Measurements from ENCODE around the gene SSNA1.
A peak's percentile ranks its signal among the peaks of the same experiment; 100 is the strongest.

Gene SSNA1

DNA sequence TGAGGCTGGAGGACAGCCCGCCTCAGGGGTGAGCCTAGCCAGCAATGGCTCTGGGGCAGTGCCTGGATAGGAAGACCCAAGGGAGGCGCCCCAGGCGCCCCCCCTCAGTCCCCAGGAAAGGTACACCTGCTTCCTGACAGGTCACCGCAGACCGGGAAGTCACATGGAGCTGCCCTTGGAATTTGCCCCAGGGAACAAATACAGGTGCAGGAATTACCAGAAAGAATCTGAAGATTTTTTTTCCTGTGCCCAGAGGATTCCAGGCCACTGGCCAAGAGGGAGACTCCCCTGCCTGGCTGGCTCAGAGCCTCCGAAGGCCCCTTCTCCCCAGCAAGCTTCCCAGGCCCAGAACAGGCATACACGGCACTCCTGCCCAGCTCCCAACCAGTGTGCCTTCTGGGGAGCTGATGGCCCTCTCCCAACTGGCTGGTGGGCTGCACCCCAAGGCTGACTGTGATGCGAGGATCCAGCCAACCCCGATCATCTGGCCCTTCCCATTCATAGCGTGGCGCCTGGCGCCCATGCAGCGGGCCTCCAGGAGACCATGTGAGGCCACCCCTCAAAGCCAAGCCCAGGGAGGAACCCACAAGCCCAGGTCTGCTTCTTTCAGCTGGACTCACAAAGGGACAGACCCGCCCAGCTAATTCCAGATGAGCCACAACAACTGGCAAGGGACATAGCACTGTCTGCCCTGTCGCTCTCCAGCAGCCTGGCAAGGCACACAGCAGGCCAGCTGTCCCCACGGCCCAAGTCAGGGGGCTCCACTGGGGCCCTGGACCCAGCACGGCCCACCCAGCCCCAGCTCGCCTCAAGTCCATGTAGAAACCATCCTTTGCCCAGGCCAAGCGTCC is 9.8 kb downstream of the SSNA1 start:
- H3K4me1 Mint-ChIP-seq, result peaks cover 14% of the 10 kb centered on the region
- peak overlapping the region; percentile 23 for H3K4me3 Mint-ChIP-seq
- no peak overlapping the region for H3K27ac Mint-ChIP-seq
- H3K9me3 Mint-ChIP-seq, result no peaks in the 10 kb centered on the region
- H3K27me3 Mint-ChIP-seq, result no peaks in the 10 kb centered on the region
- H3K36me3 Mint-ChIP-seq, result no peaks in the 10 kb centered on the region

DNA sequence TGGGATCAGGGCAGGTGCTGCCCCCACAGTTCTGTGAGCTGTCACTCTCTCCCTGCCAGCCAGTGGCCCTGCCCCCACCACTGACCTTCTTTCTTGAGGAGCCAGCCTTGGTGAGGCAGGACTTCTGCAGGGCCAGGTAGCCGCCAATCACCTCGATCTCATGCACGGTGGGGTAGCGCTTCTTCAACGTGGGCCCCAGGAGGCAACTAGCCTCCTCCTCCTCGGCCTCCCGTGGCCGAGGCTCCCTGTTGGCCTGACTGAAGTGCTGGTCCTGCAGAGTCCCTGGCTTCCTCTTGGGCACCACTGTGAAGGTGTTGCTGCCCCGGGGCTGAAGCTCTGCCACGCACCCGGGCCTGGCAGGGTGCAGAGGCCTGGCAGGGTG is 10.4 kb downstream of the SSNA1 start:
- H3K4me1 Mint-ChIP-seq, result peaks cover 15% of the 10 kb centered on the region
- H3K36me3 Mint-ChIP-seq, result no peaks in the 10 kb centered on the region
- H3K4me3 Mint-ChIP-seq, result no peak overlapping the region
- H3K9me3 Mint-ChIP-seq, result no peaks in the 10 kb centered on the region
- no peaks in the 10 kb centered on the region for H3K27me3 Mint-ChIP-seq
- no peak overlapping the region for H3K27ac Mint-ChIP-seq

DNA sequence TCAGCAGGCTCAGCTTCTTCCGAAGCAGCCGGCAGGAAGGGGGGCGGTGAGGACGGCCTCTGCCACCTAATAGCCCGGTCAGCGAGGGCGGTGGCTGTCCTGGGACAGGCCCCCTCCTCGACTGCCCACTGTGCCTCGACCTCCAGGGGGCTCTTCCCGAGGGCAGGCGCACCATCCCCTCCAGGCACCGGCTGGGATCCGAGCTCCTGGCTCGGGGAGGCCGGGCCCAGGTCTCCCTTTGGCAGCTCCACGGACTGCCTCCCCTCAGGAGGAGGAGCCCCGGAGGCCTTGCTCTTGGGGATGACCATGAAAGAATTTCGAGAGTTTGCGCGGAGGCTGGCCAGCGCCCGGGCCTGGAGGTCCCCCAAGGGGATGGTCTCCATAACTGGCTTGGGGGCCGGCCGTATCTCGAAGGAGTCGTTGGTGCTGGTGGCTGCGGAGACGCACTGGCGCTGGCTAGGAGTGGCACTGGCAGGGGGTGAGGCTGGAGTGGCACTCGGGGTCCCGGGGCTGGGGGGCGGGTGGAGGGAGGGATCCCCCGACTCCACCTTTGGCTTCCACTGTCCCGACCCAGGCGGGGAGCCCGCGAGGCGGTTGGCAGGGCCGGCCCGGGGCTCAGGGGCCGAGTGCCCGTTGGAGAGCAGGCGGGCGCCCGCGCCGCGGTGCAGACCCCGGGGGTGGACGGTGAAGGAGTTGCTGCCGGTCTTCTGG is 11.1 kb downstream of the SSNA1 start:
- no peaks in the 10 kb centered on the region for H3K27me3 Mint-ChIP-seq
- no peak overlapping the region for H3K27ac Mint-ChIP-seq
- peaks cover 21% of the 10 kb centered on the region for H3K4me1 Mint-ChIP-seq
- no peaks in the 10 kb centered on the region for H3K9me3 Mint-ChIP-seq
- peak overlapping the region; percentile 83 for H3K4me3 Mint-ChIP-seq
- no peaks in the 10 kb centered on the region for H3K36me3 Mint-ChIP-seq

DNA sequence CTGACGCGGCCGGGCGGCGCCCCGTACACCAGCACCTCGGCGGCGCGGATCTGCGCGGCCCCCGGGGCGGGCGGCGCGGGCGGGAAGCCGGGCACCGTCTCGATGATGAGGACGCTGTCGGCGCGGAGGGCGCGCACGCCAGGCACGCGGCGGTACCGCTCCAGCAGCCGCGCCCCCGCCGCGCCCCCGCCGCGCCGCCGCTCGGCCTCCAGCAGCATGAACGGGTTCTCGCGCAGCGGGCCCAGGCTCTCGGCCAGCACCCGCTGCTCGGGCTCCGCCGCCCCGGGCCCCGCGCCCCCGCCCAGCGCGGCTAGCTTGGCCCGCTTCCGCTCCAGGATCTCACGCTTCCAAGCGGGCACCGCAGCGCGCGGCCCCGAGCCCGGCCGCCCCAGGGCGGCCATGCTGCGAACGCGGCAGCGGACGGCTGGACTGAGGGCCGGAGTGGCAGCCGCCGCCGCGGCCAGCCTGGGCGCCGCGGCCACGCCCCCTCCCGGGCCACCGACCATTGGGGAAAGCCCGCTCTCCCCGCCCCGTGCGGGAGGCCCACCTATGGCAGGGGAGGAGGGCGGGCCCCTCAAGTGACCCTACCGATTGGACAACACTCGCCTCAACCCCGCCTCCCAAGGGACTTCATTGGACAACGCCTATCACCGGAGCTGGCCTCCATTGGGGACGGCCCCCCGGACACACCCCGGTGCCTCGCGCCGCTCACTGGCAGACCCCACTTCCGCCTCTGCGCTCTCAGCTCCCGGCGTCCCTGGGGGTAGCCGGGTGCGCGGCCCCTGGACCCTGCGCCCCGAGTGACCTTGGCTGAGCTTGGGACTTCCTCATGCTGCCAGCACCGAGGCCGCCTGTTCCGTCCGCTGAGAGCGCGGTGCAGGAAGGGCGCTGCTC is 12.1 kb downstream of the SSNA1 start, which contains the start of gene TPRN:
Gene TPRN (minus strand): TSS at position 431 of the 894 bp plus-strand sequence. CDS start 30 bp downstream, at position 401.
- H3K27me3 Mint-ChIP-seq, result no peaks in the 10 kb centered on the region
- peak within 1 kb of the TSS; percentile 62 for H3K27ac Mint-ChIP-seq
- no peaks in the 10 kb centered on the region for H3K9me3 Mint-ChIP-seq
- H3K4me1 Mint-ChIP-seq, result peaks cover 22% of the 10 kb centered on the region
- H3K36me3 Mint-ChIP-seq, result no peaks in the 10 kb centered on the region
- H3K4me3 Mint-ChIP-seq, result peak within 1 kb of the TSS; percentile 83

DNA sequence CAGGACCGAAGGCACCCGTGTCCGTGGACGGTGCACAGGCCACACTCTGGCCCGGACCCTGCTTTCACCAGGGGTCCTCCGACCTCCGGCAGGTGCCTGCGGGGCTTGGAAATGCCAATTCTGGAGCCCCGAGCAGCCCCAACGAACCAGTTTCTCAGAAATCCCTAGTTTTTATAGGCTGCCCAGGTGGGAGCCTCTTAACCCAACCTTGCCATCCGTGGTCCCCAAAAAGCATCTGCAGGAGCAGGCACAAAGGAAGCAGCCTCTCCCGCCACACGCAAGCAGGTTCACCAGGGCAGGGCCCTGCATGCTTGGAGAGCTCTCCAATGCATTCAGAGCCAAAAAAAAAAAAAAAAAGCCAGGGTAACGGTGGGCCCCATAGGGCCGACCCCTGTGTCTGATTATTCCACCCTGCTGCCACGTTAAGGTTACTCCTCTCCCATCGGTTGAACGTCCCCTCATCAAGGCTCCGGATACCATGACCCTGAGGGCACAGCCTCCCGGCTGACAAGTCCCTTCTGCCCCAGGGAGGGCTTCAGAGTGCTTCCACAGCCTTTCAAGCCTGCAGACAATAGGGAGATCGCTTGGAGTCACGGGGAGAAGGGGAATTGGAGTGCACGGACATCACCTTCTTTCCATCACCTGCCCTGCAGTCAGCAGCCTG is 12.9 kb downstream of the SSNA1 start:
- H3K27me3 Mint-ChIP-seq, result no peaks in the 10 kb centered on the region
- no peaks in the 10 kb centered on the region for H3K36me3 Mint-ChIP-seq
- peak overlapping the region; percentile 83 for H3K4me3 Mint-ChIP-seq
- no peaks in the 10 kb centered on the region for H3K9me3 Mint-ChIP-seq
- H3K27ac Mint-ChIP-seq, result peak overlapping the region; percentile 62
- H3K4me1 Mint-ChIP-seq, result peaks cover 23% of the 10 kb centered on the region

DNA sequence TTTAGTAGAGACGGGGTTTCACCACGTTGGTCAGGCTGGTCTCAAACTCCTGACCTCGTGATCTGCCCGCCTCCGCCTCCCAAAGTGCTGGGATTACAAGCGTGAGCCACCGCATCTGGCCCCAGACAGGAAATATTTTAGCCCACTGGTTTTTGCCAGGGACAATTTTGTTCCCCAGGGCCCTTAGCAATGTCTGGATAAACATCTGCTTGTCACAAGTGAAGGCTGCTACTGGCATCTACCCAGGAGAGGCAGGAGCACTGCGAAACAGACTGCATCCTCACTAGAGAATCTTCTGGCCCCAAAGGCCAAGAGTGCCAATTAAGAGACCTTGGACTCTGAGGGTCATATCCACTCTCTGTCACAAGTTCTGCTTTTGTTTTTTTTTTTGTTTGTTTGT is 14.5 kb downstream of the SSNA1 start:
- Mint-ChIP-seq H3K4me1 (peaks cover 37% of the 10 kb centered on the region), H3K4me3 (peak overlapping the region; percentile 11), H3K36me3 (no peaks in the 10 kb centered on the region), H3K9me3 (no peaks in the 10 kb centered on the region), H3K27ac (no peak overlapping the region), H3K27me3 (no peaks in the 10 kb centered on the region)

DNA sequence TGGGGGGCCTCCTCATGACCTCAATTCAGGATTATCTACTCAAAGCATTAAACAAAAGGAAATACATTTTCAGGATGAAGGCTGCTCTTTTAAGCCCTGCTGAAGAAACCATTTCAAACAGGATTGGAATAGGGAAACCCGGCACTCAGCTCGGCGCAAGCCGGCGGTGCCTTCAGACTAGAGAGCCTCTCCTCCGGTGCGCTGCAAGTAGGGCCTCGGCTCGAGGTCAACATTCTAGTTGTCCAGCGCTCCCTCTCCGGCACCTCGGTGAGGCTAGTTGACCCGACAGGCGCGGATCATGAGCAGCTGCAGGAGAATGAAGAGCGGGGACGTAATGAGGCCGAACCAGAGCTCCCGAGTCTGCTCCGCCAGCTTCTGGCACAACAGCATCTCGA is 16.3 kb downstream of the SSNA1 start:
- Mint-ChIP-seq H3K36me3 (no peaks in the 10 kb centered on the region), H3K27me3 (no peaks in the 10 kb centered on the region), H3K4me3 (peak overlapping the region; percentile 93), H3K4me1 (peaks cover 34% of the 10 kb centered on the region), H3K9me3 (no peaks in the 10 kb centered on the region), H3K27ac (peak overlapping the region; percentile 91)

DNA sequence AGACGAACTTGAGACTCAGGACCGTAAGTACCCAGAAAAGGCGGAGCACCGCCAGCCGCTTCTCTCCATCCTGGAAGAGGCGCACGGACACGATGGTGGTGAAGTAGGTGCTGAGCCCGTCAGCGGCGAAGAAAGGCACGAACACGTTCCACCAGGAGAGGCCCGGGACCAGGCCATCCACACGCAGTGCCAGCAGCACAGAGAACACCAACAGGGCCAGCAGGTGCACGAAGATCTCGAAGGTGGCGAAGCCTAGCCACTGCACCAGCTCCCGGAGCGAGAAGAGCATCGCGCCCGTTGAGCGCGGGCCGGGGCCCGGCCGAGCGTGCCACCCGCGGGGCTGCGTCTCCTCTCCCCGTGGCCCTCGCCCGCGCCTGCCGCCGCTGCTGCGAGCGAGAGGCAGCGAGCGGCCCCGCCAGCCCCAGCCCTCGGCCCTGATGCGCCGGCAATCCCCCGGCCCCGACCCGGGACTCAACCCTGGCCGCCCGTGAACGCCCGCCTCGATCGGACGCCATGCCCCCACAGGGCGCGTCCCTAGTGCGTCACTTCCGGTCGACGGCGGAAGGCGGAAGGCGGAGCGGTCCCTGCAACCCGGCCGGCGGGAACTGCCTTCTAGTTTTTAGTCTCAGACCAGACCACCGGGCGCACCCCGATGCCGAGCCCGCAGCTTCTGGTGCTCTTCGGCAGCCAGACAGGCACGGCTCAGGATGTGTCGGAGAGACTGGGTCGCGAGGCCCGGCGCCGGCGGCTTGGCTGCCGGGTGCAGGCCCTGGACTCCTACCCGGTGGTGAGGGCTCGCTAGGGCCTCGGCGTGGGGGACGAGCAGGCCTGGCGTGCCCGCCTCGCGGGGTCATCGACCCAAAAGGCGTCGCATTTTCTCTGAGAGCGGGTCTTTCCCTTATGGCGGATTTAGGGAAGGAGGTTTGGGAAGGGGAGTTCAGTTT is 16.9 kb downstream of the SSNA1 start, which contains the start of the genes NDOR1 and TMEM203:
Gene NDOR1 (plus strand): TSS at position 575 of the 944 bp plus-strand sequence. CDS start 78 bp downstream, at position 653.
Gene TMEM203 (minus strand): TSS at position 523 of the 944 bp plus-strand sequence. CDS start 234 bp downstream, at position 289.
- H3K9me3 Mint-ChIP-seq, result no peaks in the 10 kb centered on the region
- peak within 1 kb of the TSS; percentile 91 for H3K27ac Mint-ChIP-seq
- no peaks in the 10 kb centered on the region for H3K27me3 Mint-ChIP-seq
- H3K4me3 Mint-ChIP-seq, result peak within 1 kb of the TSS; percentile 93
- peaks cover 34% of the 10 kb centered on the region for H3K4me1 Mint-ChIP-seq
- no peaks in the 10 kb centered on the region for H3K36me3 Mint-ChIP-seq

DNA sequence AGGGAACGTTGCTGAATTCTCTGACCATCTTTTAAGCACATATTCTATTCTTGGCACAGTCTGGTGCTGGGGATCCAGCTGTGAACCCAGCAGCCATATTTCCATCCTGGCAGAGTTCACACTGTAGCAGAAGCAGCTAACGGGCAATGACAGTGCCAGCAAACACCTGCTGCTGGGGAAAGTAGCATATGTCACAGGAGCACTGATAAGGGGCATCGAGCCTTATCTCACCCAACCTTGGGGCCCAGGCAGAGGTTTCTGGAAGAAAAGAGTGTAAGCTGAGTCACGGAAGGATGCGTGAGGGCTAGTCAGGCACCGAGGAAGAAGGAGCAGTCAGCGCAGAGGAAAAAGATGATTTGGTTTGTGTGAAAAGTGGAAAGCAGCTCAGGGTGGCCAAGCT is 18.1 kb downstream of the SSNA1 start:
- Mint-ChIP-seq H3K4me1 (peaks cover 30% of the 10 kb centered on the region), H3K9me3 (no peaks in the 10 kb centered on the region), H3K4me3 (peak overlapping the region; percentile 93), H3K27ac (peak overlapping the region; percentile 88), H3K36me3 (peaks cover 1% of the 10 kb centered on the region), H3K27me3 (no peaks in the 10 kb centered on the region)

DNA sequence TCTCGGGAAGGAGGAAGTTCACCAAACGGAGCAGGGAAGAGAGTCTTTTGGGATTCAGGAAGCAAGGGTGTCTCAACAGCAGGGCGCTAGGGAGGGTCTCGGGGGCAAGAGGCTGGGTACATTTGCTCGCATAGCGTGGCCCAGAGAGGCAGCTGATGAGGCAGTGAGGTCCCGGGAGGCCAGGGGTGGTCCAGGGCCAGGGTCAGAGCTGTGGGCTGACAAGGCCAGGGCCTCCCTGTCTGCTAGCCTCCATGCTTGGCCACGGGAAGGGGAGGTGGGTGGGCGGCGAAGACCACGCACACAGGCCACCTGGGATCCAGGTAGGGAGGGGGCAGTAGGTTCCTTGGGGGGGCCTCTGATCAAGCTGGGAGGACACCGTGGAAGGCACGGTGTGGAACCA is 23.1 kb downstream of the SSNA1 start:
- Mint-ChIP-seq H3K27ac (no peak overlapping the region), H3K27me3 (no peaks in the 10 kb centered on the region), H3K4me1 (peaks cover 12% of the 10 kb centered on the region), H3K9me3 (no peaks in the 10 kb centered on the region), H3K4me3 (no peak overlapping the region), H3K36me3 (peaks cover 1% of the 10 kb centered on the region)

DNA sequence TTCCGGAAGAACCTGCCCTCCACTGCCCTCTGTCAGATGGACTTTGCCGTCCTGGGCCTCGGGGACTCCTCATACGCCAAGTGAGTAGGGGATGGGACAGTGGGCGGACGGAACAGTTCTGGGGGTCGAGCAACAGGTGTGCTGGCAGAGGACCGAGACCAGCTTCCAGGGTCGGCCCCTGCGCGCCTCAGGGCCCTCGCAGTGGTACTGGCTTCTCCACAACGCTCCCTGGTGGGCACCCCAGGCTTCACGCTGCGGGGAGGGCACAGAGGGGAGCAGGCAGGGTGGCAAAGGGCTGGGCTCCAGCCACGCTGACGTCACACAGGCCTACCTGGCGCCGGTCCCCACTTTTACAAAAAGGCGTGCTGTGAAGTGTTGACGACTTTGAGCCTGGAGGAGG is 24.0 kb downstream of the SSNA1 start:
- H3K27ac Mint-ChIP-seq, result no peak overlapping the region
- H3K4me1 Mint-ChIP-seq, result peaks cover 2% of the 10 kb centered on the region
- no peak overlapping the region for H3K4me3 Mint-ChIP-seq
- H3K9me3 Mint-ChIP-seq, result no peaks in the 10 kb centered on the region
- peaks cover 1% of the 10 kb centered on the region for H3K36me3 Mint-ChIP-seq
- no peaks in the 10 kb centered on the region for H3K27me3 Mint-ChIP-seq

DNA sequence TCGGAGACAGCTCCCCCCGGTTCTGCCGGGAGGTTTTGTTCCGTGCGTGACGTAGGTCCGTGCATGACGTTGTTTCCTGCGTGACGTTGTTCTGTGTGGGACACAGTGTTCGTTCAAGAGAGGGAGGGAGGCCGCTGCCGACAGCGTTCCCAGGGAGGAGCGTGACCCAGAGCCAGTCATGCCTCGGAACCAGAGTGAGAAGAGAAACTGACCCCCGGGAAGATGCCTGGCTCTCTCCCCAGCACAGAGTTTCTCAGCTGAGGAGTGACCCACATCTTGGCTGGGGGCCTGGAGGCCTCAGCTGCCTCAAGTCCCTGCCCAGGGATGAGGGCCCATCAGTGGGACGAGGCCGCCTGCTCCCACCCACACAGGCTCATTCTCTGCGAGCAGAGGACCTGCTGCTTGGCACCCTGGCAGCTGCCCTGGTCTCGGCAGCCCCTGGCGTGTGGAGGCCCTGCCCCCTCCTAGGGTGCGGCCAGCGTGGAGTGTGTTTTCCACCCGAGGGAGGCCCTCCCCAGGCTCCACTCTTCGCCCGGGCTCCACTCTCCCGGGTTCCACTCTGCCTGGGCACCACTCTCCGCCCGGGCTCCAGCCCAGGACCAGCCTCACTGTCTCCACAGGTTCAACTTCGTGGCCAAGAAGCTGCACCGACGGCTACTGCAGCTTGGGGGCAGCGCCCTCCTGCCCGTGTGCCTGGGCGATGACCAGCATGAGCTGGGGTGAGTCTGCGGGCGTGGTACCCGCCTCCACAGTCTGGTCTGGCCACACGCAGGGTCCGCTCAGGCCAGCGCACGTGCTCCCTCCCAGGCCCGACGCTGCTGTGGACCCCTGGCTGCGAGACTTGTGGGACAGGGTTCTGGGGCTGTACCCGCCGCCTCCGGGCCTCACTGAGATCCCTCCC is 24.9 kb downstream of the SSNA1 start:
- H3K36me3 Mint-ChIP-seq, result peaks cover 1% of the 10 kb centered on the region
- no peak overlapping the region for H3K27ac Mint-ChIP-seq
- H3K27me3 Mint-ChIP-seq, result no peaks in the 10 kb centered on the region
- H3K4me1 Mint-ChIP-seq, result no peaks in the 10 kb centered on the region
- H3K4me3 Mint-ChIP-seq, result no peak overlapping the region
- no peaks in the 10 kb centered on the region for H3K9me3 Mint-ChIP-seq

DNA sequence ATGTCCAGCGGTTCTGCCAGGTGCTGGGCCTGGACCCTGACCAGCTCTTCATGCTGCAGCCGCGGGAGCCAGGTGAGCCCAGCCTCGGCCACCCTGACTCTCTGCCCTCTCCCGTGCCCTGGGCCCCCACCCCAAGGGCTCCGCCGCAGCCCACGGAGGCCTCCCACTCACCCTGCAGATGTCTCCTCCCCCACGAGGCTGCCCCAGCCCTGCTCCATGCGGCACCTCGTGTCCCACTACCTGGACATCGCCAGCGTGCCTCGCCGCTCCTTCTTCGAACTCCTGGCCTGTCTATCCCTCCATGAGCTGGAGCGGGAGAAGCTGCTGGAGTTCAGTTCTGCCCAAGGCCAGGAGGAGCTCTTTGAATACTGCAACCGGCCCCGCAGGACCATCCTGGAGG is 26.1 kb downstream of the SSNA1 start:
- H3K4me1 Mint-ChIP-seq, result no peaks in the 10 kb centered on the region
- peaks cover 1% of the 10 kb centered on the region for H3K36me3 Mint-ChIP-seq
- no peak overlapping the region for H3K27ac Mint-ChIP-seq
- H3K4me3 Mint-ChIP-seq, result no peak overlapping the region
- H3K9me3 Mint-ChIP-seq, result no peaks in the 10 kb centered on the region
- no peaks in the 10 kb centered on the region for H3K27me3 Mint-ChIP-seq

Measured in activated naive CD4-positive, alpha-beta T cell treated with anti-CD3 and anti-CD28 coated beads, Interleukin-2, amount 50 U/mL, for 24 hours (primary cell).